PFSK-1 (cell line): Measurements from ENCODE around the gene PNPLA5.

Source experiments
- FOXP2 ChIP-seq: optimal IDR thresholded peaks from 2 replicates; pipeline ENCODE3; 2011; ENCODE audit warnings: borderline replicate concordance, control low read depth, inconsistent platforms; ENCODE audit not compliant: insufficient read depth; ENCODE audit errors: extremely low read length, extremely low read depth
- POLR2AphosphoS5 ChIP-seq: IDR thresholded peaks from 2 replicates; pipeline ENCODE4 v1.6.1; 2012; ENCODE audit warnings: low read depth, mild to moderate bottlenecking, control low read depth, low read length, moderate library complexity

DNA sequence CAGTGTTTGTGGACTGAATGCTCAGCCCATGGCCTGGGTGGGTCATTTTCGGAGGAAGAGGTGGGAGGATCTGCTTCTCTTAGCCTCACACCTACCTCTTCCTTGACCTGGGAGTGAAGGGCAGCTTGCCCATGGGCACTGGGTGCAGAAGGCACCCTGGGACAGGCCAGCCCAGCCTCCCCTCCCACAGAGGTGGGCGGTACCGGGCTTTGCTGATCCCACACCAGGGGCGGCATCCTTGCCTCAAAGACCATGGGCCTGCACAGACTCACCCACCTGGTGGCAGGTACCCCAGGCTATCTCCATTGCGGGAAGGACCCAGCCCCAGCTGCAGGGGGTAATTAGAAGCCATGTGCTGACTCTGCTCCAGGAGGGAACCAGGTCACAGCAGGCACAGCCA is 1.5 kb upstream of the PNPLA5 start:
- TF ChIP-seq FOXP2: no peak
- TF ChIP-seq POLR2AphosphoS5: no peak
